ENCODE measurements around the gene ADAM22. TPM values are rescaled to one million over a fixed set of nuclear protein-coding genes. Genes with fewer than 3 reads are reported as not detected.
"Not testable (repeated sequence)": the region's sequence is repeated elsewhere in the genome, so short reads cannot be mapped to it uniquely, and the experiment has no call there.

The ADAM22 gene
- total and polyA plus RNA-seq, 4 donors = 0.04 to 0.61 (median 0.15) TPM

DNA sequence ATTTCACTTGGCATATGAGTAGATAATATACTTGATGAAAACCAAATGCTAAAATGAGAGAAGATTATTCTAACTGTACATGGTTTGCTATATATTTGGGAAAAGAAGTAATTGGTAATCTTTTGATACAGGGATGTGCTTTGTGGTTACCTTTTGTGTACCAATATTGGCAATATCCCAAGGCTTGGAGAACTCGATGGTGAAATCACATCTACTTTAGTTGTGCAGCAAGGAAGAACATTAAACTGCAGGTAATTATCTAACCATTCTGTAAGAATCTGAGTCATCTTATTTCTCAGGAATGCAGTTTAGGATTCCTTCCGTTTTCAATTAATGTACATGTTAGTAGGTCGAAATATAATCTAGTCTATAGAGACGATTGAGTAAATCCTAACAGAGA is 221.7 kb downstream of the ADAM22 start:
- DNase-seq (ENCODE audit: low spot score) = no peak
- Histone ChIP-seq H3K4me1 (ENCODE audit: control insufficient read depth in 4 of 4, insufficient read depth in 4 of 4, low read length in 3 of 4) (no peaks in the 10 kb centered on the region), H3K27ac (ENCODE audit: low read depth in 1 of 2, low read length in 2 of 2) (no peak overlapping the region), H3K36me3 (ENCODE audit: control insufficient read depth in 4 of 4, insufficient read depth in 3 of 4, low read depth in 1 of 4, low read length in 3 of 4) (no peaks in the 10 kb centered on the region), H3K27me3 (ENCODE audit: control insufficient read depth in 4 of 4, insufficient read depth in 4 of 4, low read length in 3 of 4) (no peaks in the 10 kb centered on the region), H3K9ac (ENCODE audit: low read depth in 1 of 2, low read length in 2 of 2) (no peak overlapping the region), H3K4me3 (ENCODE audit: low read depth in 1 of 3, low read length in 3 of 3) (no peak overlapping the region), H3K9me3 (ENCODE audit: control insufficient read depth in 4 of 4, low read length in 3 of 4) (peaks cover 0 to 5% (median 0%) of the 10 kb centered on the region in 4 donors)
- WGBS = 83% methylated on average over 4 of the region's 4 CpGs
- TF ChIP-seq TAF1 (conservative IDR thresholded peaks at IDR 0.05) (no peak), CTCF (IDR thresholded peaks at IDR 0.05; ENCODE audit: low read depth, low read length, missing input control) (no peak), ATF3 (IDR thresholded peaks at IDR 0.05) (no peak), RXRA (IDR thresholded peaks at IDR 0.05) (no peak)

- whole genome bisulfite sequencing = 63% methylated on average over 1 of the region's 1 CpG
- no peaks in the 10 kb centered on the region for H3K27me3 ChIP-seq (ENCODE audit: control insufficient read depth in 4 of 4, insufficient read depth in 4 of 4, low read length in 3 of 4)
- TF ChIP-seq, protein P1, sequence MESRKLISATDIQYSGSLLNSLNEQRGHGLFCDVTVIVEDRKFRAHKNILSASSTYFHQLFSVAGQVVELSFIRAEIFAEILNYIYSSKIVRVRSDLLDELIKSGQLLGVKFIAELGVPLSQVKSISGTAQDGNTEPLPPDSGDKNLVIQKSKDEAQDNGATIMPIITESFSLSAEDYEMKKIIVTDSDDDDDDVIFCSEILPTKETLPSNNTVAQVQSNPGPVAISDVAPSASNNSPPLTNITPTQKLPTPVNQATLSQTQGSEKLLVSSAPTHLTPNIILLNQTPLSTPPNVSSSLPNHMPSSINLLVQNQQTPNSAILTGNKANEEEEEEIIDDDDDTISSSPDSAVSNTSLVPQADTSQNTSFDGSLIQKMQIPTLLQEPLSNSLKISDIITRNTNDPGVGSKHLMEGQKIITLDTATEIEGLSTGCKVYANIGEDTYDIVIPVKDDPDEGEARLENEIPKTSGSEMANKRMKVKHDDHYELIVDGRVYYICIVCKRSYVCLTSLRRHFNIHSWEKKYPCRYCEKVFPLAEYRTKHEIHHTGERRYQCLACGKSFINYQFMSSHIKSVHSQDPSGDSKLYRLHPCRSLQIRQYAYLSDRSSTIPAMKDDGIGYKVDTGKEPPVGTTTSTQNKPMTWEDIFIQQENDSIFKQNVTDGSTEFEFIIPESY (IDR thresholded peaks at IDR 0.05) = no peak
- TF ChIP-seq NR2F2 (IDR thresholded peaks at IDR 0.05) (no peak), YY1 (IDR thresholded peaks at IDR 0.05) (no peak), TAF1 (conservative IDR thresholded peaks at IDR 0.05) (no peak)
- H3K27ac ChIP-seq (ENCODE audit: low read depth in 1 of 2, low read length in 2 of 2) = no peak overlapping the region
- H3K9ac ChIP-seq (ENCODE audit: low read depth in 1 of 2, low read length in 2 of 2) = no peak overlapping the region
- no peaks in the 10 kb centered on the region for H3K36me3 ChIP-seq (ENCODE audit: control insufficient read depth in 4 of 4, insufficient read depth in 3 of 4, low read depth in 1 of 4, low read length in 3 of 4)
- peaks cover 0 to 5% (median 0%) of the 10 kb centered on the region in 4 donors for H3K9me3 ChIP-seq (ENCODE audit: control insufficient read depth in 4 of 4, low read length in 3 of 4)
- H3K4me3 ChIP-seq (ENCODE audit: low read depth in 1 of 3, low read length in 3 of 3) = no peak overlapping the region
- no peaks in the 10 kb centered on the region for H3K4me1 ChIP-seq (ENCODE audit: control insufficient read depth in 4 of 4, insufficient read depth in 4 of 4, low read length in 3 of 4)
- DNase-seq (ENCODE audit: low spot score) = no peak
Measured at GRCh38 chr7:88156356-88156755, 222.3 kb downstream of the ADAM22 start.

DNA sequence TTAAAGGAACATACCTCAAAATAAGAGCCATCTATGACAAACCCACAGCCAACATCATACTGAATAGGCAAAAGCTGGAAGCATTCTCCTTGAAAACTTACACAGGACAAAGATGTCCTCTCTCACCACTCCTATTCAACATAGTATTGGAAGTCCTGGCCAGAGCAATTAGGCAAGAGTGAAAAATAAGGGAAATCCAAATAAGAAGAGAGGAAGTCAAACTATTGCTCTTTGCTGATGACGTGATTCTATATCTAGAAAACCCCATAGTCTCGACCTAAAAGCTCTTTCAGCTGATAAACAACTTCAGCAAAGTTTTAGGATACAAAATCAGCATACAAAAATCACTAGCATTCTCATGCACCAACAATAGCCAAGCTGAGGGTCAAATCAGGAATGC is 225.7 kb downstream of the ADAM22 start:
- not testable (repeated sequence) for H3K4me1 ChIP-seq (ENCODE audit: control insufficient read depth in 4 of 4, insufficient read depth in 4 of 4, low read length in 3 of 4); H3K27ac ChIP-seq (ENCODE audit: low read depth in 1 of 2, low read length in 2 of 2); H3K36me3 ChIP-seq (ENCODE audit: control insufficient read depth in 4 of 4, insufficient read depth in 3 of 4, low read depth in 1 of 4, low read length in 3 of 4); DNase-seq (ENCODE audit: low spot score); H3K9me3 ChIP-seq (ENCODE audit: control insufficient read depth in 4 of 4, low read length in 3 of 4); H3K27me3 ChIP-seq (ENCODE audit: control insufficient read depth in 4 of 4, insufficient read depth in 4 of 4, low read length in 3 of 4); H3K9ac ChIP-seq (ENCODE audit: low read depth in 1 of 2, low read length in 2 of 2); H3K4me3 ChIP-seq (ENCODE audit: low read depth in 1 of 3, low read length in 3 of 3)
- WGBS = 69% methylated on average over 2 of the region's 2 CpGs

GRCh38 chr7:88165697-88166096 is 231.6 kb downstream of the ADAM22 start:
- H3K4me1 ChIP-seq (ENCODE audit: control insufficient read depth in 4 of 4, insufficient read depth in 4 of 4, low read length in 3 of 4) = no peaks in the 10 kb centered on the region
- H3K9ac ChIP-seq (ENCODE audit: low read depth in 1 of 2, low read length in 2 of 2) = no peak overlapping the region
- no peak overlapping the region for H3K27ac ChIP-seq (ENCODE audit: low read depth in 1 of 2, low read length in 2 of 2)
- no peak for TF ChIP-seq JUND (IDR thresholded peaks at IDR 0.05)
- no peak for TF ChIP-seq MAX (IDR thresholded peaks at IDR 0.05)
- no peak overlapping the region for H3K4me3 ChIP-seq (ENCODE audit: low read depth in 1 of 3, low read length in 3 of 3)
- no peak for DNase-seq (ENCODE audit: low spot score)
- H3K36me3 ChIP-seq (ENCODE audit: control insufficient read depth in 4 of 4, insufficient read depth in 3 of 4, low read depth in 1 of 4, low read length in 3 of 4) = no peaks in the 10 kb centered on the region
- no peaks in the 10 kb centered on the region for H3K27me3 ChIP-seq (ENCODE audit: control insufficient read depth in 4 of 4, insufficient read depth in 4 of 4, low read length in 3 of 4)
- no peaks in the 10 kb centered on the region for H3K9me3 ChIP-seq (ENCODE audit: control insufficient read depth in 4 of 4, low read length in 3 of 4)

Measured in liver (tissue), 9 donors.